Endothelial cell (in vitro differentiated cells): ENCODE results near the gene KMT2B. TPM values are rescaled to one million over a fixed set of nuclear protein-coding genes. Genes with fewer than 3 reads are reported as not detected.

Experiments used
- DNase-seq: peaks from one replicate; pipeline ENCODE4 v3.0.0; 2021; ENCODE audit warnings: low spot score
- H3K27ac Mint-ChIP-seq: one replicate; pipeline ENCODE4 v1.8.0; 2021; ENCODE audit warnings: mixed read lengths, inconsistent platforms; ENCODE audit not compliant: unreplicated experiment
- H3K27me3 Mint-ChIP-seq: one replicate; pipeline ENCODE4 v1.8.0; 2021; ENCODE audit warnings: mild to moderate bottlenecking, moderate library complexity, mixed read lengths, inconsistent platforms; ENCODE audit not compliant: unreplicated experiment
- H3K36me3 Mint-ChIP-seq: one replicate; pipeline ENCODE4 v1.8.0; 2021; ENCODE audit warnings: mild to moderate bottlenecking, low read depth, mixed read lengths, inconsistent platforms; ENCODE audit not compliant: unreplicated experiment
- H3K4me1 Mint-ChIP-seq: one replicate; pipeline ENCODE4 v1.8.0; 2021; ENCODE audit warnings: mild to moderate bottlenecking, mixed read lengths, inconsistent platforms; ENCODE audit not compliant: unreplicated experiment
- H3K4me3 Mint-ChIP-seq: one replicate; pipeline ENCODE4 v1.8.0; 2021; ENCODE audit warnings: mild to moderate bottlenecking, mixed read lengths, inconsistent platforms; ENCODE audit not compliant: unreplicated experiment
- H3K9me3 Mint-ChIP-seq: one replicate; pipeline ENCODE4 v1.8.0; 2021; ENCODE audit warnings: mixed read lengths, inconsistent platforms; ENCODE audit not compliant: unreplicated experiment
- CTCF ChIP-seq: fragments of 200-600 bp; sonication (generic); IDR thresholded peaks from one replicate; pipeline ENCODE4 v1.5.0; 2021; ENCODE audit warnings: antibody characterized with exemption; ENCODE audit not compliant: unreplicated experiment
- total RNA-seq: library from RNA; stranded (reverse); fragmentation: NEBNext Ultra II Directional; extraction: Animal tissue kit (Norgen Biotek cat#: 25700); gene quantifications from one replicate; pipeline ENCODE4 v1.2.1, GENCODE V29; 2021; ENCODE audit not compliant: unreplicated experiment

Gene KMT2B
- total RNA-seq, 1 donor from 2014 or later = 51.7 TPM

- Mint-ChIP-seq H3K4me1 (peaks cover 4% of the 10 kb centered on the region), H3K27ac (no peak overlapping the region), H3K9me3 (no peaks in the 10 kb centered on the region), H3K36me3 (peaks cover 7% of the 10 kb centered on the region), H3K4me3 (peak overlapping the region; percentile 70), H3K27me3 (peaks cover 20% of the 10 kb centered on the region)
- no peak for DNase-seq
- no peak for TF ChIP-seq CTCF
Observed at GRCh38 chr19:35783469-35784434, 65.9 kb downstream of the KMT2B start.

- no peak overlapping the region for H3K27ac Mint-ChIP-seq
- H3K27me3 Mint-ChIP-seq = peaks cover 18% of the 10 kb centered on the region
- no peak for TF ChIP-seq CTCF
- H3K9me3 Mint-ChIP-seq = no peaks in the 10 kb centered on the region
- peaks cover 7% of the 10 kb centered on the region for H3K36me3 Mint-ChIP-seq
- no peak for DNase-seq
- H3K4me3 Mint-ChIP-seq = no peak overlapping the region
- peaks cover 4% of the 10 kb centered on the region for H3K4me1 Mint-ChIP-seq
Observed at GRCh38 chr19:35784503-35785338, 66.9 kb downstream of the KMT2B start.

- no peak overlapping the region for H3K27ac Mint-ChIP-seq
- H3K9me3 Mint-ChIP-seq = no peaks in the 10 kb centered on the region
- H3K27me3 Mint-ChIP-seq = peaks cover 17% of the 10 kb centered on the region
- no peak for DNase-seq
- H3K36me3 Mint-ChIP-seq = peaks cover 7% of the 10 kb centered on the region
- no peak overlapping the region for H3K4me3 Mint-ChIP-seq
- no peak for TF ChIP-seq CTCF
- H3K4me1 Mint-ChIP-seq = peaks cover 4% of the 10 kb centered on the region
Observed at GRCh38 chr19:35785339-35785627, 67.5 kb downstream of the KMT2B start.

- no peak overlapping the region for H3K4me3 Mint-ChIP-seq
- H3K36me3 Mint-ChIP-seq = peaks cover 7% of the 10 kb centered on the region
- no peaks in the 10 kb centered on the region for H3K9me3 Mint-ChIP-seq
- H3K27ac Mint-ChIP-seq = no peak overlapping the region
- no peak for TF ChIP-seq CTCF
- DNase-seq = no peak
- peaks cover 4% of the 10 kb centered on the region for H3K4me1 Mint-ChIP-seq
- H3K27me3 Mint-ChIP-seq = peaks cover 13% of the 10 kb centered on the region
Observed at GRCh38 chr19:35786299-35787160, 68.7 kb downstream of the KMT2B start.
